ENCODE measurements around the gene ALOX12B. TPM values are rescaled to one million over a fixed set of nuclear protein-coding genes. Genes with fewer than 3 reads are reported as not detected.

The ALOX12B gene
- polyA plus RNA-seq, 1 of the 3 experiments (the other 2 are of a cell fraction): 0.20 TPM

GRCh38 chr17:8109661-8110455 is 22.3 kb upstream of the ALOX12B start (continued):
- no peak for TF ChIP-seq GATA2 (CRISPR knock-in tag; IDR thresholded peaks at IDR 0.05)
- TF ChIP-seq MEF2A (IDR thresholded peaks at IDR 0.05; ENCODE audit: borderline replicate concordance, low read depth): no peak
- no peak for TF ChIP-seq FOSL2 (IDR thresholded peaks at IDR 0.05; ENCODE audit: borderline replicate concordance, low read depth)
- TF ChIP-seq REST (IDR thresholded peaks at IDR 0.05; ENCODE audit: low read depth, low read length): no peak
- TF ChIP-seq JUND (IDR thresholded peaks at IDR 0.05): no peak
- TF ChIP-seq MAX (IDR thresholded peaks at IDR 0.05; ENCODE audit: low read depth): no peak
- TF ChIP-seq EZH2phosphoT487 (IDR thresholded peaks at IDR 0.05; ENCODE audit: borderline replicate concordance, low read depth): no peak
- no peak for TF ChIP-seq SIN3A (IDR thresholded peaks at IDR 0.05; ENCODE audit: borderline replicate concordance, low read depth, low read length)
- TF ChIP-seq RCOR1 (IDR thresholded peaks at IDR 0.05; ENCODE audit: low read length): no peak
- TF ChIP-seq POLR2AphosphoS5 (IDR thresholded peaks at IDR 0.05; ENCODE audit: low read depth, low read length): no peak

GRCh38 chr17:8108972-8109660 is 21.6 kb upstream of the ALOX12B start:
- 94% methylated on average over 21 of the region's 33 CpGs for WGBS (ENCODE audit: low lambda C conversion rate)
- no peaks in the 10 kb centered on the region for H3F3A ChIP-seq (replicated peaks; ENCODE audit: insufficient read depth)
- H3K9me3 ChIP-seq: no peaks in the 10 kb centered on the region
- ChIA-PET CTCF (interaction anchor here (1.0 to 15.2 kb wide), 12 partner anchors 8 to 93 kb away, joined by 3 to 298 read pairs (median 20); partner anchors contain the start of genes ALOX12B, ALOXE3 and HES7), POLR2A (no interaction called here)
- H3K9me2 ChIP-seq: no peaks in the 10 kb centered on the region
- no peaks in the 10 kb centered on the region for H4K20me1 ChIP-seq (ENCODE audit: insufficient read depth)
- DNase-seq: no peak
- H2AFZ ChIP-seq (ENCODE audit: low read depth): no peak overlapping the region
- no peak overlapping the region for H3K9ac ChIP-seq
- no peak overlapping the region for H3K4me3 ChIP-seq (ENCODE audit: low read depth in 2 of 2, low read length in 1 of 2)
- no peaks in the 10 kb centered on the region for H3K79me2 ChIP-seq (ENCODE audit: insufficient read depth)
- no peak overlapping the region for H3K27ac ChIP-seq (ENCODE audit: low read depth in 2 of 2, low read length in 1 of 2)
- peaks cover 13% of the 10 kb centered on the region; the same call in 1 of the 2 replicates for H3K27me3 ChIP-seq (ENCODE audit: insufficient read depth)
- H3K4me2 ChIP-seq: no peak overlapping the region
- no peaks in the 10 kb centered on the region; a peak in 1 of 4 replicates for H3K4me1 ChIP-seq (ENCODE audit: control insufficient read depth in 1 of 2, insufficient read depth in 2 of 2, low read depth in 1 of 2, low read length in 1 of 2)
- H3K36me3 ChIP-seq (replicated peaks in 1 of 2; ENCODE audit: control insufficient read depth in 1 of 2, insufficient read depth in 2 of 2, low read length in 1 of 2): no peaks in the 10 kb centered on the region
- TF ChIP-seq IRF3 (IDR thresholded peaks at IDR 0.05; ENCODE audit: low read depth, low read length): no peak
- TF ChIP-seq ZBTB33 (IDR thresholded peaks at IDR 0.05; ENCODE audit: borderline replicate concordance, low read depth): no peak
- TF ChIP-seq REST (IDR thresholded peaks at IDR 0.05; ENCODE audit: low read depth, low read length): no peak
- TF ChIP-seq RCOR1 (IDR thresholded peaks at IDR 0.05; ENCODE audit: low read length): no peak
- no peak for TF ChIP-seq RAD21 (IDR thresholded peaks at IDR 0.05; ENCODE audit: low read length)
- TF ChIP-seq USF2 (IDR thresholded peaks at IDR 0.05; ENCODE audit: borderline replicate concordance, low read depth, low read length): no peak
- no peak for TF ChIP-seq GABPA (IDR thresholded peaks at IDR 0.05; ENCODE audit: low read depth)
- no peak for TF ChIP-seq RXRA (IDR thresholded peaks at IDR 0.05; ENCODE audit: borderline replicate concordance, low read depth)
- TF ChIP-seq GATA2 (CRISPR knock-in tag; IDR thresholded peaks at IDR 0.05): no peak
